Endothelial cell of umbilical vein (primary cell): ENCODE measurements around the gene DRC7. TPM values are rescaled to one million over a fixed set of nuclear protein-coding genes. Genes with fewer than 3 reads are reported as not detected.

Source experiments
- BruUV-seq: library from RNA; stranded (reverse); fragments of 400-500 nt; replicated peaks from 2 replicates; lab custom pipeline; 2021; lab: Mats Ljungman, UMichigan
- CTCF ChIA-PET: fragments of 300-600, 350-600 bp; sonication (Branson Sonifier 250); formaldehyde crosslinking; loops from one replicate; lab custom pipeline; 2021; ENCODE audit warnings: antibody characterized with exemption, inconsistent platforms; lab: Charles Lee
- POLR2A ChIA-PET: fragments of 300-600, 350-600 bp; sonication (Branson Sonifier 250); formaldehyde crosslinking; loops from one replicate; lab custom pipeline; 2021; ENCODE audit warnings: antibody characterized with exemption, inconsistent platforms; lab: Charles Lee
- DNase-seq: peaks from one replicate; pipeline ENCODE4 v3.0.0-alpha.2; 2011; ENCODE audit warnings: low read depth, low spot score
- FAIRE-seq: peaks from 2 replicates; lab custom pipeline; 2011; peaks lifted over from hg19 to GRCh38; lab: Jason Lieb, UNC
- H2AFZ ChIP-seq: 2 replicates; pipeline ENCODE4 v1.6.0; 2012; ENCODE audit warnings: low read depth, low read length, control low read depth, inconsistent platforms
- H3K27ac ChIP-seq: 2 replicates; pipeline ENCODE4 v1.5.1; 2011; ENCODE audit warnings: low read depth, mild to moderate bottlenecking, control low read depth, low read length, moderate library complexity; ENCODE audit not compliant: insufficient read depth
- H3K27me3 ChIP-seq, 2 experiments: 2 replicates each; pipeline versions ENCODE4 v1.6.0 to v1.6.1; 2011; ENCODE audit warnings: low read length in 2 of 2, mixed read lengths in 1 of 2; ENCODE audit not compliant: control insufficient read depth in 2 of 2, insufficient read depth in 2 of 2
- H3K36me3 ChIP-seq, 2 experiments: 2 replicates in 1 of 2; 3 replicates in 1 of 2; pipeline ENCODE4 v1.5.1; 2011; ENCODE audit warnings: low read length in 2 of 2, mild to moderate bottlenecking in 1 of 2, moderate library complexity in 1 of 2; ENCODE audit not compliant: control insufficient read depth in 2 of 2, insufficient read depth in 2 of 2; ENCODE audit errors: extremely low read depth in 1 of 2
- H3K4me1 ChIP-seq: 3 replicates; pipeline ENCODE4 v1.5.1; 2011; ENCODE audit warnings: mild to moderate bottlenecking, low read length; ENCODE audit not compliant: control insufficient read depth, insufficient read depth; ENCODE audit errors: extremely low read depth
- H3K4me2 ChIP-seq: 2 replicates; pipeline ENCODE4 v1.6.1; 2011; ENCODE audit warnings: low read length, control low read depth, mixed read lengths; ENCODE audit not compliant: insufficient read depth
- H3K4me3 ChIP-seq, 3 experiments: fragments of 200-600 bp in 1 of 3; sonication (generic), shearing (Covaris generic) in 1 of 3; replicated peaks in 1 of 3; 2 replicates each; pipeline ENCODE4 v1.5.1; 2011 to 2016; ENCODE audit warnings: control low read depth in 3 of 3, low read length in 3 of 3, mild to moderate bottlenecking in 2 of 3, inconsistent platforms in 1 of 3, low read depth in 1 of 3, moderate library complexity in 1 of 3; ENCODE audit not compliant: insufficient read depth in 1 of 3
- H3K79me2 ChIP-seq: 2 replicates; pipeline ENCODE4 v1.6.0; 2012; ENCODE audit warnings: low read length, inconsistent platforms; ENCODE audit not compliant: control insufficient read depth, insufficient read depth
- H3K9ac ChIP-seq: replicated peaks from 2 replicates; pipeline ENCODE3; 2011; ENCODE audit warnings: low read length, control low read depth; ENCODE audit not compliant: insufficient read depth; ENCODE audit errors: extremely low read depth
- H3K9me1 ChIP-seq: replicated peaks from 3 replicates; pipeline ENCODE4 v1.6.0; 2011; ENCODE audit warnings: mild to moderate bottlenecking, low read length; ENCODE audit not compliant: control insufficient read depth, insufficient read depth; ENCODE audit errors: extremely low read depth
- H3K9me3 ChIP-seq: replicated peaks from 2 replicates; pipeline ENCODE4 v1.5.1; 2012; ENCODE audit warnings: low read length, inconsistent platforms; ENCODE audit not compliant: control insufficient read depth, insufficient read depth
- H4K20me1 ChIP-seq: replicated peaks from 2 replicates; pipeline ENCODE3; 2011; ENCODE audit warnings: mild to moderate bottlenecking, low read length; ENCODE audit not compliant: control insufficient read depth, insufficient read depth; ENCODE audit errors: extremely low read depth
- CTCF ChIP-seq, 2 donors: IDR thresholded peaks; 1 replicate in 1 of 2; 2 replicates in 1 of 2; pipeline ENCODE4 v1.5.1; 2011; ENCODE audit warnings: low read length in 2 of 2, mild to moderate bottlenecking in 2 of 2, moderate library complexity in 2 of 2, control low read depth in 1 of 2, inconsistent platforms in 1 of 2, low read depth in 1 of 2; ENCODE audit not compliant: insufficient read depth in 1 of 2; ENCODE audit errors: extremely low read depth in 1 of 2
- EZH2 ChIP-seq: IDR thresholded peaks from 2 replicates; pipeline ENCODE4 v1.6.1; 2012; ENCODE audit warnings: borderline replicate concordance, low read depth, mild to moderate bottlenecking, moderate library complexity, low read length, inconsistent platforms; ENCODE audit not compliant: severe bottlenecking
- FOS ChIP-seq: IDR thresholded peaks from 2 replicates; pipeline ENCODE4 v1.6.1; 2011; ENCODE audit warnings: mild to moderate bottlenecking, low read length, moderate library complexity, borderline replicate concordance; ENCODE audit not compliant: insufficient read depth
- GATA2 ChIP-seq: IDR thresholded peaks from 2 replicates; pipeline ENCODE4 v1.7.0; 2011; ENCODE audit warnings: low read depth, mild to moderate bottlenecking, moderate library complexity, mixed read lengths, low read length; ENCODE audit not compliant: insufficient read length, insufficient read depth
- JUN ChIP-seq: IDR thresholded peaks from 2 replicates; pipeline ENCODE4 v1.6.1; 2011; ENCODE audit warnings: borderline replicate concordance, low read depth; ENCODE audit not compliant: insufficient read length, insufficient read depth
- MAX ChIP-seq: IDR thresholded peaks from 2 replicates; pipeline ENCODE4 v1.6.1; 2011; ENCODE audit not compliant: insufficient read depth, insufficient read length
- MYC ChIP-seq: IDR thresholded peaks from one replicate; pipeline ENCODE4 v1.6.1; 2011; ENCODE audit warnings: mild to moderate bottlenecking, low read depth, low read length
- POLR2A ChIP-seq: IDR thresholded peaks from 2 replicates; pipeline ENCODE4 v1.6.1; 2012; ENCODE audit warnings: low read depth, mild to moderate bottlenecking, control low read depth, low read length
- POLR2AphosphoS5 ChIP-seq: IDR thresholded peaks from 2 replicates; pipeline ENCODE4 v1.6.1; 2012; ENCODE audit warnings: low read depth, mild to moderate bottlenecking, control low read depth, low read length, moderate library complexity; ENCODE audit not compliant: insufficient read depth
- dilution Hi-C: fragments of 300-500 bp; cut with MboI; formaldehyde crosslinking; loops from one replicate; pipeline ENCODE4 v1.15.0; 2019; ENCODE audit warnings: low sequenced_read_pairs; ENCODE audit not compliant: extremely low pct_ligation_motif_present
- intact Hi-C: fragments of 100-400 bp; cut with micrococcal nuclease; formaldehyde crosslinking; loops from one replicate; pipeline ENCODE4 v1.10.0; 2022
- polyA plus RNA-seq, 4 experiments: library from polyadenylated mRNA; depleted of rRNA in 3 of 4; stranded (reverse) in 3 of 4; unstranded in 1 of 4; fragments of >200 nt; gene quantifications; 2 replicates each; pipeline versions ENCODE4 v1.2.1 to v1.2.3, GENCODE V29; 2011 to 2012; ENCODE audit warnings: missing spikeins in 1 of 4
- total RNA-seq: library from RNA; stranded (reverse); gene quantifications from 2 replicates; pipeline ENCODE4 v1.2.3, GENCODE V29; 2021

The DRC7 gene
- total and polyA plus RNA-seq, 2 donors (not counting 3 experiments of a cell fraction or from before 2014, with no cell fraction given): 0.13 to 0.77 TPM

DNA sequence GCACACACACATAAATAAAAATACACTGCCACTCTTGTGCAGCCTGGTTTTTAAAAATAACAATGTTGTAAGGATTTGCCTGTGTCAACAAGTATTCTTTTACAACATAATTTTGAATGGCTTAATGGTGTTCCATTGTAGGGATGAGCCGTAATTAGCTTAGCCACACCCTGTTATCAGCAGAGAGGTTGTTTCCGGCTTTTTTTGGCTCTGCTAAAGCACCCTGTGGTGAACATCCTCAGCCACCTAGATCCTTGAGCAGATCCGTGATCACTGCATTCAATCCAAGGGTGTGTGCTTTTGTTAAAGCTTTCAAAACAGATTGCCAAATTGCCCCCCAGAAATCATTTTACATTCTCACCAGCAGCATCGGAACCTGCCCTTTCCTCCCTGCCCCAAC is 47.9 kb downstream of the DRC7 start:
- Histone ChIP-seq H3K4me2 (no peak overlapping the region), H3K9me1 (no peaks in the 10 kb centered on the region), H3K36me3 (peaks cover 0 to 6% of the 10 kb centered on the region in 2 experiments), H3K9ac (no peak overlapping the region), H2AFZ (no peak overlapping the region), H4K20me1 (no peaks in the 10 kb centered on the region), H3K4me1 (no peaks in the 10 kb centered on the region), H3K9me3 (no peaks in the 10 kb centered on the region), H3K27me3 (no peaks in the 10 kb centered on the region), H3K27ac (no peak overlapping the region), H3K79me2 (no peaks in the 10 kb centered on the region), H3K4me3 (no peak overlapping the region)
- no TSS peak for BruUV-seq
- ChIA-PET POLR2A (no interaction called here), CTCF (no interaction called here)
- DNase-seq (no peak), FAIRE-seq (no peak)
- dilution Hi-C loops (no loop called here), intact Hi-C loops (no loop called here)
- TF ChIP-seq MYC (no peak), CTCF (IDR thresholded peaks at IDR 0.05; ENCODE audit: extremely low read depth in 1 of 2, insufficient read depth in 1 of 2, low read depth in 1 of 2, low read length in 2 of 2) (no peak), EZH2 (no peak), JUN (no peak), POLR2AphosphoS5 (no peak), GATA2 (no peak), POLR2A (no peak), FOS (no peak), MAX (no peak)
